Hepatocyte (in vitro differentiated cells): ENCODE measurements around the gene SOX14. TPM values are rescaled to one million over a fixed set of nuclear protein-coding genes. Genes with fewer than 3 reads are reported as not detected.

ENCODE experiments used
- DNase-seq: peaks from one replicate; pipeline ENCODE4 v3.0.0-alpha.2; 2016; ENCODE audit warnings: low spot score
- H2AFZ ChIP-seq: fragments of 200-600 bp; sonication (generic); 2 replicates; pipeline ENCODE4 v1.6.0; 2016; ENCODE audit warnings: antibody characterized with exemption, mild to moderate bottlenecking
- H3K27ac ChIP-seq: fragments of 200-600 bp; sonication (generic); 2 replicates; pipeline ENCODE4 v1.5.1; 2016; ENCODE audit warnings: mild to moderate bottlenecking
- H3K27me3 ChIP-seq: fragments of 200-600 bp; sonication (generic); 2 replicates; pipeline ENCODE4 v1.6.1; 2016
- H3K36me3 ChIP-seq: fragments of 200-600 bp; sonication (generic); replicated peaks from 2 replicates; pipeline ENCODE4 v1.5.1; 2016; ENCODE audit warnings: low read depth; ENCODE audit not compliant: insufficient read depth
- H3K4me1 ChIP-seq: fragments of 200-600 bp; sonication (generic); 2 replicates; pipeline ENCODE4 v1.5.1; 2016; ENCODE audit warnings: mild to moderate bottlenecking, moderate library complexity; ENCODE audit not compliant: insufficient read depth
- H3K4me2 ChIP-seq: fragments of 200-600 bp; sonication (generic); 2 replicates; pipeline ENCODE4 v1.6.0; 2016
- H3K4me3 ChIP-seq: fragments of 200-600 bp; sonication (generic); 2 replicates; pipeline ENCODE4 v1.5.1; 2016; ENCODE audit warnings: mild to moderate bottlenecking
- H3K79me2 ChIP-seq: fragments of 200-600 bp; sonication (generic); 2 replicates; pipeline ENCODE4 v1.6.0; 2017; ENCODE audit warnings: mild to moderate bottlenecking
- H3K9me2 ChIP-seq: fragments of 200-600 bp; sonication (generic); replicated peaks from 2 replicates; pipeline ENCODE4 v1.6.0; 2017; ENCODE audit warnings: mild to moderate bottlenecking; ENCODE audit not compliant: insufficient read depth
- H3K9me3 ChIP-seq: fragments of 200-600 bp; sonication (generic); 2 replicates; pipeline ENCODE4 v1.5.1; 2016; ENCODE audit warnings: low read depth, mild to moderate bottlenecking
- H4K20me1 ChIP-seq: fragments of 200-600 bp; sonication (generic); 2 replicates; pipeline ENCODE4 v1.6.0; 2016; ENCODE audit warnings: mild to moderate bottlenecking; ENCODE audit not compliant: insufficient read depth, poor library complexity, severe bottlenecking
- EZH2 ChIP-seq: fragments of 200-600 bp; sonication (generic); IDR thresholded peaks from 2 replicates; pipeline ENCODE4 v1.6.1; 2016; ENCODE audit warnings: antibody characterized with exemption, mild to moderate bottlenecking, borderline replicate concordance
- EZH2phosphoT487 ChIP-seq: fragments of 200-600 bp; sonication (generic); IDR thresholded peaks from one replicate; pipeline ENCODE4 v1.6.1; 2018; ENCODE audit warnings: antibody characterized with exemption, mild to moderate bottlenecking, low read depth, moderate library complexity; ENCODE audit not compliant: unreplicated experiment, severe bottlenecking
- WGBS: methylation state at CpG from one replicate; pipeline ENCODE4 v1.1.6; 2016; ENCODE audit warnings: low lambda C conversion rate; ENCODE audit errors: missing lambda C conversion rate; 5-methylcytosine and 5-hydroxymethylcytosine counted together
- polyA plus RNA-seq: library from polyadenylated mRNA; unstranded; fragments of >200 nt; fragmentation: Nextera tagmentation; extraction: Ambion mirVana; gene quantifications from 2 replicates; pipeline ENCODE4 v1.2.1, GENCODE V29; 2016
- total RNA-seq: library from RNA; depleted of rRNA; stranded (reverse); fragments of >200 nt; gene quantifications from 2 replicates; pipeline ENCODE4 v1.2.3, GENCODE V29; 2014
- TF ChIP-seq, protein P1 (sequence below): fragments of 200-600 bp; sonication (generic); IDR thresholded peaks from 2 replicates; pipeline ENCODE4 v1.5.1; 2016; ENCODE audit warnings: antibody characterized with exemption, mild to moderate bottlenecking; ENCODE audit not compliant: poor library complexity

SOX14 gene
- total and polyA plus RNA-seq, 2 experiments from 2014 or later: 0.18 TPM; not detected in 1

DNA sequence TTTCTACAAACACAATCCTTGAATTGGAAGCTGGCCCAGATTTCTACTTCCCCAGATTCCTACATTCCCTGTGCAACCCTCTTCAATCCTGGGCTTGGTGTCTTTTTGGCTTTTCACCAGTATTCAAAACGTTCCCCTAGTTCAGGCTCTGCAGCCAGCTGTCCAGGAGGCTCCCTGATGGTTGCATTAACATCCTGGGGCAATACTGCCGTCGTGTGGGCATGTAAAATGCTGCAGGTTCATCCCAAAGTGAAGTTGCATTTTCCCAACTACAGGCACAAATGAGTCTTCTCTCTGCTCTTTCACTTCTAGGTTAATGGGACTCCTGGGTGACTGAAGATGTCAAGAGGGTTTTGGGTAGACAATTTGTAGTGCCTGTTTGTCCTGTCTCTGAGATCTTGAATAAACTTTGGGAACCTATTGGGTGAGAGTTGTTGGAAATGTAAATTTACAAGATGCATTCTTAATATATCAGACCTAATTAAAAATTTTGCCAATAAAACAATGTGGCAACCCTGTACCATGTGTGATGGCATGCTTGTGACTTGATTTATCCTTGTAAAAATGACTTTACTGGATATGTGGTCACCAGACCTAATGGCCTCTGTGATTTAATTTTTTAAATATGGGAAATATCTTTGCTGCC, 28.6 kb downstream of the SOX14 start:
- DNase-seq: peak; percentile 56
- no peak for TF ChIP-seq EZH2phosphoT487
- TF ChIP-seq, protein P1, sequence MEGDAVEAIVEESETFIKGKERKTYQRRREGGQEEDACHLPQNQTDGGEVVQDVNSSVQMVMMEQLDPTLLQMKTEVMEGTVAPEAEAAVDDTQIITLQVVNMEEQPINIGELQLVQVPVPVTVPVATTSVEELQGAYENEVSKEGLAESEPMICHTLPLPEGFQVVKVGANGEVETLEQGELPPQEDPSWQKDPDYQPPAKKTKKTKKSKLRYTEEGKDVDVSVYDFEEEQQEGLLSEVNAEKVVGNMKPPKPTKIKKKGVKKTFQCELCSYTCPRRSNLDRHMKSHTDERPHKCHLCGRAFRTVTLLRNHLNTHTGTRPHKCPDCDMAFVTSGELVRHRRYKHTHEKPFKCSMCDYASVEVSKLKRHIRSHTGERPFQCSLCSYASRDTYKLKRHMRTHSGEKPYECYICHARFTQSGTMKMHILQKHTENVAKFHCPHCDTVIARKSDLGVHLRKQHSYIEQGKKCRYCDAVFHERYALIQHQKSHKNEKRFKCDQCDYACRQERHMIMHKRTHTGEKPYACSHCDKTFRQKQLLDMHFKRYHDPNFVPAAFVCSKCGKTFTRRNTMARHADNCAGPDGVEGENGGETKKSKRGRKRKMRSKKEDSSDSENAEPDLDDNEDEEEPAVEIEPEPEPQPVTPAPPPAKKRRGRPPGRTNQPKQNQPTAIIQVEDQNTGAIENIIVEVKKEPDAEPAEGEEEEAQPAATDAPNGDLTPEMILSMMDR: peak; percentile 60
- no peak for TF ChIP-seq EZH2
- Histone ChIP-seq H3K9me3 (no peaks in the 10 kb centered on the region), H3K4me2 (no peak overlapping the region), H2AFZ (no peak overlapping the region), H3K4me1 (no peaks in the 10 kb centered on the region), H4K20me1 (no peaks in the 10 kb centered on the region), H3K27me3 (peaks cover 7% of the 10 kb centered on the region), H3K36me3 (no peaks in the 10 kb centered on the region), H3K4me3 (no peak overlapping the region), H3K79me2 (no peaks in the 10 kb centered on the region), H3K27ac (no peak overlapping the region), H3K9me2 (no peaks in the 10 kb centered on the region)
- 11% methylated on average over 3 of the region's 3 CpGs for WGBS

GRCh38 chr3:137796993-137797392, 32.9 kb downstream of the SOX14 start:
- H3K27me3 ChIP-seq: peaks cover 7% of the 10 kb centered on the region
- no peaks in the 10 kb centered on the region for H4K20me1 ChIP-seq
- no peak overlapping the region for H2AFZ ChIP-seq
- no peak for DNase-seq
- TF ChIP-seq EZH2phosphoT487: no peak
- no peak for TF ChIP-seq EZH2
- TF ChIP-seq, protein P1: no peak
- 75% methylated on average over 3 of the region's 3 CpGs for WGBS
- no peak overlapping the region for H3K4me2 ChIP-seq
- no peaks in the 10 kb centered on the region for H3K9me2 ChIP-seq
- H3K9me3 ChIP-seq: no peaks in the 10 kb centered on the region
- no peaks in the 10 kb centered on the region for H3K4me1 ChIP-seq
- H3K4me3 ChIP-seq: no peak overlapping the region
- no peak overlapping the region for H3K27ac ChIP-seq
- H3K79me2 ChIP-seq: no peaks in the 10 kb centered on the region
- no peaks in the 10 kb centered on the region for H3K36me3 ChIP-seq

DNA sequence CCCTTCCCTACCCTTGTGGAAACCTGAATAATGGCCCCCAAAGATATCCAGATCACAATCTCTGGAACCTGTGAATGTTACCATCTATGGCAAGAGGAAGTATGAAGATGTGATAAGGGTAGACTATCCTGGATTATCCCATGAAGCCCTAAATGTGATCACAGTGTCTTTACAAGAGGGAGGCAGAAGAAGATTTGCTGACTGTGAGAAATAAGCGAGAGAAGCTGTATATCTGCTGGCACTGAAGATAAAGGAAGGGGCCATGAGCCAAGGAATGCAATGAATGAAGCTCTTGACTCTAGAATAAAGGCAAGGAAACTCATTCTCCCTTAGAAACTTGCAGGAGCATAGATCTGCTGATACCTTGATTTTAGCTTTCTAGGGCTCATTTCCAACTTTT, 39.1 kb downstream of the SOX14 start:
- no peak overlapping the region for H3K4me2 ChIP-seq
- H3K4me1 ChIP-seq: no peaks in the 10 kb centered on the region
- 79% methylated on average over 1 of the region's 1 CpG for WGBS
- H3K27ac ChIP-seq: no peak overlapping the region
- no peak for DNase-seq
- H3K79me2 ChIP-seq: no peaks in the 10 kb centered on the region
- no peaks in the 10 kb centered on the region for H3K36me3 ChIP-seq
- H3K9me3 ChIP-seq: no peaks in the 10 kb centered on the region
- H3K9me2 ChIP-seq: no peaks in the 10 kb centered on the region
- H3K27me3 ChIP-seq: no peaks in the 10 kb centered on the region
- no peak overlapping the region for H2AFZ ChIP-seq
- H4K20me1 ChIP-seq: no peaks in the 10 kb centered on the region
- H3K4me3 ChIP-seq: no peak overlapping the region
- TF ChIP-seq EZH2 (no peak), EZH2phosphoT487 (no peak)
- TF ChIP-seq, protein P1: no peak
